Measurements from ENCODE around the gene DTD2. TPM values are rescaled to one million over a fixed set of nuclear protein-coding genes. Genes with fewer than 3 reads are reported as not detected.

DTD2 gene
- polyA plus RNA-seq, 3 donors, result 14.1 to 18.6 (median 16.5) TPM

GRCh38 chr14:31410048-31410650 is 47.2 kb downstream of the DTD2 start:
- DNase-seq (ENCODE audit: low read depth in 3 of 3, low spot score in 2 of 3), result no peak

- DNase-seq (ENCODE audit: low read depth in 3 of 3, low spot score in 2 of 3), result no peak
Measured at GRCh38 chr14:31408421-31408820, 48.9 kb downstream of the DTD2 start.

GRCh38 chr14:31405599-31406232 is 51.6 kb downstream of the DTD2 start:
- no peak for DNase-seq (ENCODE audit: low read depth in 3 of 3, low spot score in 2 of 3)

GRCh38 chr14:31405106-31405505 is 52.2 kb downstream of the DTD2 start:
- no peak for DNase-seq (ENCODE audit: low read depth in 3 of 3, low spot score in 2 of 3)

- no peak for DNase-seq (ENCODE audit: low read depth in 3 of 3, low spot score in 2 of 3)
Measured at GRCh38 chr14:31403707-31404106, 53.6 kb downstream of the DTD2 start.

- DNase-seq (ENCODE audit: low read depth in 3 of 3, low spot score in 2 of 3), result no peak
Measured at GRCh38 chr14:31402764-31403439, 54.4 kb downstream of the DTD2 start.

GRCh38 chr14:31401369-31401932 is 55.9 kb downstream of the DTD2 start:
- no peak for DNase-seq (ENCODE audit: low read depth in 3 of 3, low spot score in 2 of 3)

- DNase-seq (ENCODE audit: low read depth in 3 of 3, low spot score in 2 of 3), result no peak
Measured at GRCh38 chr14:31400031-31400638, 57.2 kb downstream of the DTD2 start.

Other genes starting within 250 kb of the DTD2 start
- gene HECTD1, start 249.7 kb downstream of the DTD2 start, polyA plus RNA-seq (ENCODE audit: insufficient read length in 3 of 3), result 100 to 1,000 TPM; 187 to 204 (median 194) TPM
- 10 to 100 TPM; 18.5 to 19.0 (median 19.0) TPM for gene HEATR5A, start 37.0 kb downstream of the DTD2 start, polyA plus RNA-seq (ENCODE audit: insufficient read length in 3 of 3)
- not detected for gene GPR33, start 30.5 kb upstream of the DTD2 start, polyA plus RNA-seq (ENCODE audit: insufficient read length in 3 of 3)
- gene NUBPL, start 103.9 kb upstream of the DTD2 start, polyA plus RNA-seq (ENCODE audit: insufficient read length in 3 of 3), result 10 to 100 TPM; 17.2 to 18.1 (median 17.6) TPM